Measurements from ENCODE around the gene ANKFN1. TPM values are rescaled to one million over a fixed set of nuclear protein-coding genes. Genes with fewer than 3 reads are reported as not detected.

Gene ANKFN1
- total and polyA plus RNA-seq, 2 experiments from 2014 or later: 0.21 TPM; not detected in 1

GRCh38 chr17:56441308-56441707 lies 288.0 kb downstream of the ANKFN1 start:
- Histone ChIP-seq H3K27me3 (no peaks in the 10 kb centered on the region), H3K4me1 (ENCODE audit: low read depth) (peaks cover 8% of the 10 kb centered on the region), H3K27ac (no peak overlapping the region), H3K36me3 (no peaks in the 10 kb centered on the region), H3K9me3 (ENCODE audit: low read depth) (no peaks in the 10 kb centered on the region), H3K4me3 (no peak overlapping the region)
- peak in 1 of 2 donors; percentile 29 for DNase-seq (ENCODE audit: low read depth in 1 of 2, low spot score in 1 of 2)
- no peak for TF ChIP-seq CTCF (IDR thresholded peaks at IDR 0.05; ENCODE audit: low read depth, low read length)

- no peaks in the 10 kb centered on the region for H3K27me3 ChIP-seq
- no peak for TF ChIP-seq CTCF (IDR thresholded peaks at IDR 0.05; ENCODE audit: low read depth, low read length)
- peaks cover 1% of the 10 kb centered on the region for H3K4me1 ChIP-seq (ENCODE audit: low read depth)
- H3K27ac ChIP-seq: no peak overlapping the region
- no peak overlapping the region for H3K4me3 ChIP-seq
- no peak for DNase-seq (ENCODE audit: low read depth in 1 of 2, low spot score in 1 of 2)
- no peaks in the 10 kb centered on the region for H3K9me3 ChIP-seq (ENCODE audit: low read depth)
- H3K36me3 ChIP-seq: no peaks in the 10 kb centered on the region
Observed at GRCh38 chr17:56445692-56446411, 292.6 kb downstream of the ANKFN1 start.

- H3K9me3 ChIP-seq (ENCODE audit: low read depth): no peaks in the 10 kb centered on the region
- DNase-seq (ENCODE audit: low read depth in 1 of 2, low spot score in 1 of 2): no peak
Observed at GRCh38 chr17:56447171-56447570, 293.9 kb downstream of the ANKFN1 start.

GRCh38 chr17:56448371-56448770 lies 295.1 kb downstream of the ANKFN1 start:
- no peak for DNase-seq (ENCODE audit: low read depth in 1 of 2, low spot score in 1 of 2)
- TF ChIP-seq CTCF (IDR thresholded peaks at IDR 0.05; ENCODE audit: low read depth, low read length): no peak
- H3K36me3 ChIP-seq: no peaks in the 10 kb centered on the region
- H3K27me3 ChIP-seq: no peaks in the 10 kb centered on the region
- H3K4me1 ChIP-seq (ENCODE audit: low read depth): no peaks in the 10 kb centered on the region
- no peaks in the 10 kb centered on the region for H3K9me3 ChIP-seq (ENCODE audit: low read depth)
- no peak overlapping the region for H3K27ac ChIP-seq
- no peak overlapping the region for H3K4me3 ChIP-seq

More at GRCh38 chr17:56447171-56447570, 293.9 kb downstream of the ANKFN1 start:
- Histone ChIP-seq H3K27ac (no peak overlapping the region), H3K36me3 (no peaks in the 10 kb centered on the region), H3K27me3 (no peaks in the 10 kb centered on the region), H3K4me1 (ENCODE audit: low read depth) (no peaks in the 10 kb centered on the region), H3K4me3 (no peak overlapping the region)
- no peak for TF ChIP-seq CTCF (IDR thresholded peaks at IDR 0.05; ENCODE audit: low read depth, low read length)

GRCh38 chr17:56449176-56449575 lies 295.9 kb downstream of the ANKFN1 start:
- no peaks in the 10 kb centered on the region for H3K27me3 ChIP-seq
- no peak for TF ChIP-seq CTCF (IDR thresholded peaks at IDR 0.05; ENCODE audit: low read depth, low read length)
- H3K27ac ChIP-seq: no peak overlapping the region
- no peaks in the 10 kb centered on the region for H3K36me3 ChIP-seq
- DNase-seq (ENCODE audit: low read depth in 1 of 2, low spot score in 1 of 2): no peak
- no peak overlapping the region for H3K4me3 ChIP-seq
- no peaks in the 10 kb centered on the region for H3K4me1 ChIP-seq (ENCODE audit: low read depth)
- H3K9me3 ChIP-seq (ENCODE audit: low read depth): no peaks in the 10 kb centered on the region

All from cardiac muscle cell (in vitro differentiated cells and primary cell).